ELR (cell line): Measurements from ENCODE around the gene ATXN2L.
"Not testable (repeated sequence)": the region's sequence is repeated elsewhere in the genome, so short reads cannot be mapped to it uniquely, and the experiment has no call there.

Experiments used
- DNase-seq: peaks from one replicate; pipeline ENCODE4 v3.0.0-alpha.2; 2015; ENCODE audit warnings: low read depth

Gene ATXN2L, protein sequence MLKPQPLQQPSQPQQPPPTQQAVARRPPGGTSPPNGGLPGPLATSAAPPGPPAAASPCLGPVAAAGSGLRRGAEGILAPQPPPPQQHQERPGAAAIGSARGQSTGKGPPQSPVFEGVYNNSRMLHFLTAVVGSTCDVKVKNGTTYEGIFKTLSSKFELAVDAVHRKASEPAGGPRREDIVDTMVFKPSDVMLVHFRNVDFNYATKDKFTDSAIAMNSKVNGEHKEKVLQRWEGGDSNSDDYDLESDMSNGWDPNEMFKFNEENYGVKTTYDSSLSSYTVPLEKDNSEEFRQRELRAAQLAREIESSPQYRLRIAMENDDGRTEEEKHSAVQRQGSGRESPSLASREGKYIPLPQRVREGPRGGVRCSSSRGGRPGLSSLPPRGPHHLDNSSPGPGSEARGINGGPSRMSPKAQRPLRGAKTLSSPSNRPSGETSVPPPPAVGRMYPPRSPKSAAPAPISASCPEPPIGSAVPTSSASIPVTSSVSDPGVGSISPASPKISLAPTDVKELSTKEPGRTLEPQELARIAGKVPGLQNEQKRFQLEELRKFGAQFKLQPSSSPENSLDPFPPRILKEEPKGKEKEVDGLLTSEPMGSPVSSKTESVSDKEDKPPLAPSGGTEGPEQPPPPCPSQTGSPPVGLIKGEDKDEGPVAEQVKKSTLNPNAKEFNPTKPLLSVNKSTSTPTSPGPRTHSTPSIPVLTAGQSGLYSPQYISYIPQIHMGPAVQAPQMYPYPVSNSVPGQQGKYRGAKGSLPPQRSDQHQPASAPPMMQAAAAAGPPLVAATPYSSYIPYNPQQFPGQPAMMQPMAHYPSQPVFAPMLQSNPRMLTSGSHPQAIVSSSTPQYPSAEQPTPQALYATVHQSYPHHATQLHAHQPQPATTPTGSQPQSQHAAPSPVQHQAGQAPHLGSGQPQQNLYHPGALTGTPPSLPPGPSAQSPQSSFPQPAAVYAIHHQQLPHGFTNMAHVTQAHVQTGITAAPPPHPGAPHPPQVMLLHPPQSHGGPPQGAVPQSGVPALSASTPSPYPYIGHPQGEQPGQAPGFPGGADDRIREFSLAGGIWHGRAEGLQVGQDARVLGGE

DNA sequence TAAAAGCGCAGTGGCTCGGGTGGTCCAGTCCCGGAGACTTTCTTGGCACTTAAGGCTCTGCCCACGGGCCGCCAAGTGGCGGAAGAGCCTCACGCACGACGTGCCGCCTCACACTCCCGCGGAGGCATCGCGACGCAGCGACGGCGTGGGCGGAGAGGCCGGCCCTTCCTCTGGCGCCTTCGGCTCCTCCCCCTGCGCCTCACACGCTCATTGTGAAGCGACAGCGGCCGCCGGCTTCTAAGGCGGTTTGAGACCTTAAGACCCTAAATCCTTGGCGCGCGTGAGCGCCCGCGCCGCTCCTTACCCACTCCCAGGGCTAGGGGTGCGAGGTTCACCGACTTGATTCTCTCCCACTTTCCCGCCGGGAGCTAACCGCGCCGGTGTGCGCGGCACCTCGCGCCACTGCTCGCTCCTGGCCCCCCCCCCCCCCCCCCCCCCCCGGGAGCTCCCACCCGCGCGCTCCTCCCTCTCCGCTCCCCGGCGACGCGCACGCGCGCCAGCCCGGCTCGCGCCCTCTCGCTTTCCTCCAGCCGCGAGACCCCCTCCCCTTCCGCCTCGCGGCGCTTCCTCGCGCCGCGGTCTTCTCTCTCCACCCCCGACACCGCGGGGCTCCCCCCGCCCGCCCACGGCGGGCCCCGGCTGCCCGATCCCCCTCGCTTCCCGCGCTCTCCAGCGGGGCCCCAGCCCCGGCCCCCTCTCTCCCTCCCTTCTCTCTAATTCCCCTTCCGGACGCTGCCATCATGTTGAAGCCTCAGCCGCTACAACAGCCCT is at the start of gene ATXN2L:
Gene ATXN2L, plus strand, starts transcription at position 480 of the 771 bp plus-strand sequence. Its CDS starts 261 bp downstream, at position 741.
- DNase-seq, result peak; percentile 97

DNA sequence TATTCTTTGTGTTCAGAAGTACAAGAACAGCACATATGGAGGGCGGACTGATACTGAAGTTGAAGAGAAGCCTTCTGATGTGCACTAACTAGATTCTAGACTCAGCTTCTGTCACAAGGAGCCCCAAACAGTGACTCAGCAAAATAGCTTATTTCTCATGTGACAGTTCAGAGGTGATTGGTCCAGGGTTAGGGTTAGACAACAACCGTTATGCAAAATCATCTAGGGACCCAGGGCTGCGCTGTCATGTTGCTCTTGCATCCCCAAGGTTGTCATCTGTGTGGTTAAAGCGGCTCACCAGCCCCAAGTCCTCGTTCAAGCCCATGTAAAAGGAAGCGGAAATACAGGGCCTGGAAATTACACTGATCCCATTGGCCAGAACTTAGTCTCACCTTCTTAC is 41.1 kb upstream of the ATXN2L start:
- DNase-seq, result not testable (repeated sequence)

DNA sequence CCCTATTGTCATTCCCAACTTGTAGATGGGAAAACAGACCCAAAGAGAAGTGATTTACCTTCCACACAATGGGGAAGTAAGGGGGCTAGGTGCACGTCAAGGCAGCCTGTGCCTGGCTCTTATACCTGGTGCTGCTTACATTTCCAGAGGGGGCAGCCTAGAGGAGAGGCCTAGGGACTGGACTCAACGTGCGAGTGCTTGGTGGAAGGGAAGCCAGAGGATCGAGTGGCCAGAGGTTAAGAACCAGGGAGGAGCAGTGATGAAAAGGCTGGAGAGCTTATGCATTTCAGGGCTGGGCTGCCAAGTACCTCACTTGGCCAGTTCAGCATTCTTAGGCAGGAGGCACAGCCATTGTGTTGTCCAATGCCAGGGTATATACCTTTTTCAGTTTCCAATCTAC is 40.4 kb upstream of the ATXN2L start:
- DNase-seq, result not testable (repeated sequence)

DNA sequence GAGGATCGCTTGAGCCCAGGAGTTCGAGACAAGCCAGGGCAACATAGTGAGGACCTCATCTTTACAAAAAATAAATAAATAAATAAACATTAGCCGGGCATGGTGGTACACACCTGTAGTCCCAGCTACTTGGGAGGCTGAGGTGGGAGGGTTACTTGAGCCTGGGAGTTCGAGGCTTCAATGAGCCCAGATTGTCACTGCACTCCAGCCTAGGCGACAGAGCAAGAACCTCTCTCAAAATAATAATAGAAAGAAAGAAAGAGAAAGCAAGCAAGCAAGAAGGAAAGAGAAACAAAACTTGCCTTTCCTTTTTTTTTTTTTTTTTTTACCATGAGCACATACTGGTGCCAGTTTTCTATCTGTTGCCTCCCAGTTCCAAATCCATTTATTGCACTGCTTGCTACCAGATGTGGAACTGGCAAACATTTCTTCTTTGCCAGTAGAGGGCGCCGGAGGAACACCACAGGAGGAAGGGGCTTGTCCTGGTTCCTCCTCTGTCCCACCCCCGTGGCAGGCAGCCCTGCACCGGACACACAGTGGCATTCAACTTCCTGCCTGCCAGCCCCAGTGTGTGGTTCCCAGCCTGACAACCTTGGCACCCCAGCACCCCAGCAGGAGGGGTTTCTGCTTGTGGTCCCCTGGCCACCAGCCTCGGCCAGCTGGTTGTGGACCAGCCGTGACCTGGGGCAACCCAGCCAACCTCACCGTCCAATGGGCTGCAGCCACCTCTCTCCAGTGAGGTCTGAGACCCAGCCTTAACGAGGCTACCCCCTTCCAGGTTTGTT is 20.4 kb upstream of the ATXN2L start:
- not testable (repeated sequence) for DNase-seq

DNA sequence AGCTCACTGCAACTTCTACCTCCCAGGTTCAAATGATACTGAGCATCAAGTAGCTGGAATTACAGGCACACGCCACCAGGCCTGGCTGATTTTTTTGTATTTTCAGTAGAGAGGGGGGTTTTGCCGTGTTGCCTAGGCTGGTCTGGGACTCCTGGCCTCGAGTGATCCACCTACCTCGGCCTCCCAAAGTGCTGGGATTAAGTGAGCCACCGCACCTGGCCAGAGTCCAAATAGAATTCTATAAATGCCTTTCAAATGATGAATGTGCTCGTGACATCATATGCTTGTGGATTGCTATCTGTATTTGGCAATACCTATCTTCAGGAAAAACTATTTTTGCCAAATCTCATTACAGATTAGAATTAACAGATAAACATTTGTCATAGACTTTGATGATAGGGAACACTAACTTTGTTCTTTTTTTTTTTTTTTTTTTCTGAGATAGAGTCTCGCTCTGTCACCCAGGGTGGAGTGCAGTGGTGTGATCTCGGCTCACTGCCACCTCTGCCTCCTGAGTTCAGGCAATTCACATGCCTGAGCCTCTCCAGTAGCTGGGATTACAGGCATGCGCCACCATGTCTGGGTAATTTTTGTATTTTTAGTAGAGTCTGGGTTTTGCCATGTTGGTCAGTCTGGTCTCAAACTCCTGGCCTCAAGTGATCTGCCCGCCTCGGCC is 15.2 kb upstream of the ATXN2L start:
- not testable (repeated sequence) for DNase-seq

DNA sequence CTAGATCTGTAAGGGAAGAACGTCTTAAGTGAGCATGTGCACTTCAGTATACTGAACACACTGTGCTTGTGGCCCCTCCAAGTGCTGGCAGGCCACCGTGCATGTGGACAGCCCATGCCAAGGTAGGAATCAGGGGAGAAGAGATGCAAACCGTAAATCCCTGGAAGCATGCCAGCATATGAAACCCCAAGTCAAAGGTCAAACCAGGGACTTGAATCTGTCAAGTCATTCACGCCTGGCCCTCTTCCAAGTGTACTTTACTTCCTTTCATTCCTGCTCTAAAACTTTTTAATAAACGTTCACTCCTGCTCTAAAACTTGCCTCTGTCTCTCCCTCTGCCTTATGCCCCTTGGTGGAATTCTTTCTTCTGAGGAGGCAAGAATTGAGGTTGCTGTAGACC is 2.8 kb upstream of the ATXN2L start:
- no peak for DNase-seq

DNA sequence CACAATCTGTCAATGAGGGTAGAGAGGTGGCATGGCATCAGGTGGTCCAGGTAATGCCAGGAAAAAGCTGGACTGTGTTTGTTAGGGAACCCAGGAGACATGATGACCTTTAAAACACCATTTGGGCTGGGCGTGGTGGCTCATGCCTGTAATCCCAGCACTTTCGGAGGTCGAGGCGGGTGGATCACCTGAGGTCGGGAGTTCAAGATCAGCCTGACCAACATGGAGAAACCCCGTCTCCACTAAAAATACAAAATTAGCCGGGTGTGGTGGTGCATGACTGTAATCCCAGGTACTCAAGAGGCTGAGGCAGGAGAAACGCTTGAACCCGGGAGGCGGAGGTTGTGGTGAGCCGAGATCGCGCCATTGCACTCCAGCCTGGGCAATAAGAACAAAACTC is 2.3 kb upstream of the ATXN2L start:
- not testable (repeated sequence) for DNase-seq

DNA sequence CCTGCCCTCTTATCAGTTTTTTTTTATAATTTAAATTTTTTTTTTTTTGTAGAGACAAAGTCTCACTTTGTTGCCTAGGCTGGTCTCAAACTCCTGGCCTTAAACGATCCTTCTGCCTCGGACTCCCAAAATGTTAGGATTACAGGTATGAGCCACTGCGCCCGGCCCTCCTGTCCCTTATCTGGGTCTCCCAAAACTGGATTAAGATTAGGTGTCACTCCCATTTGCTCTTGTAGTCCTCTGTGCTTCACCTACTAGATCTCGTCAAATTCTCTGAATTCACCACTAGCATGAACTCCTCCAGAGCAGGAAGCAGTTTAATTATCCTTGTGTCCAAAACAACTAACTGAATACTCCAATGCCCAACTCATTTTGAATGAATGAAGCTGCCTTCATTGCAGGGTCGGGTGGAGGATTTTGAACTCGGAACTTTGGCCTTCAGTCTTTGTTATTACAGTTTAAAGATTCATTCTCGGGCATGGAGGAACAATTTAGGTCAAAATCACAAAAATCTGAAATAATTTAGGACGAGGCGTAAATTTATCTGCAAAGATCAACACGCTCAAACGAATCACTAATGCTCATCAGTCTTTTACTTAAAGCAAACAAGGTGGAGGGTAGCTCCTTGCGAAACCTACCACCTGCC is 802 bp upstream of the ATXN2L start:
- no peak for DNase-seq

DNA sequence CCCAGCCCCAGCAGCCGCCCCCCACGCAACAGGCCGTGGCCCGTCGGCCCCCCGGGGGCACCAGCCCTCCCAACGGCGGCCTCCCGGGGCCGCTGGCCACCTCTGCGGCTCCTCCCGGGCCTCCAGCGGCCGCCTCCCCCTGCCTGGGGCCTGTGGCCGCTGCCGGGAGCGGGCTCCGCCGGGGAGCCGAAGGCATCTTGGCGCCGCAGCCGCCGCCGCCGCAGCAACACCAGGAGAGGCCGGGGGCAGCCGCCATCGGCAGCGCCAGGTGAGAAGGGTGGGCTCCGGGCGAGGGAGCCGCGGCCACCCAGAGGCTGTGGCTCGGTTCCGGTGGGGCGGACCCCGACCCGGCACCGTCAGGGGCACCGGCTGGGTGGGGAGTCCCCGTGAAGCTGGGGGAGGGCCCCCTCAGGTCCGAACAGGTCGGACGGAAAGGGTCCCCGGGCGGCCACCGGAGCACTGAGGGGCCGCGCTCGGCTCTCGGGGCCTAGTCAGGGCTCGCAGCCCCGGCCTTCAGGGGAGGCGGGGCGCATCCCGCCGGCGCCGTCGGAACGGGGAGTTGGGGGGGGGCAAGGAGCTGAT is 583 bp downstream of the ATXN2L start:
- DNase-seq, result no peak

DNA sequence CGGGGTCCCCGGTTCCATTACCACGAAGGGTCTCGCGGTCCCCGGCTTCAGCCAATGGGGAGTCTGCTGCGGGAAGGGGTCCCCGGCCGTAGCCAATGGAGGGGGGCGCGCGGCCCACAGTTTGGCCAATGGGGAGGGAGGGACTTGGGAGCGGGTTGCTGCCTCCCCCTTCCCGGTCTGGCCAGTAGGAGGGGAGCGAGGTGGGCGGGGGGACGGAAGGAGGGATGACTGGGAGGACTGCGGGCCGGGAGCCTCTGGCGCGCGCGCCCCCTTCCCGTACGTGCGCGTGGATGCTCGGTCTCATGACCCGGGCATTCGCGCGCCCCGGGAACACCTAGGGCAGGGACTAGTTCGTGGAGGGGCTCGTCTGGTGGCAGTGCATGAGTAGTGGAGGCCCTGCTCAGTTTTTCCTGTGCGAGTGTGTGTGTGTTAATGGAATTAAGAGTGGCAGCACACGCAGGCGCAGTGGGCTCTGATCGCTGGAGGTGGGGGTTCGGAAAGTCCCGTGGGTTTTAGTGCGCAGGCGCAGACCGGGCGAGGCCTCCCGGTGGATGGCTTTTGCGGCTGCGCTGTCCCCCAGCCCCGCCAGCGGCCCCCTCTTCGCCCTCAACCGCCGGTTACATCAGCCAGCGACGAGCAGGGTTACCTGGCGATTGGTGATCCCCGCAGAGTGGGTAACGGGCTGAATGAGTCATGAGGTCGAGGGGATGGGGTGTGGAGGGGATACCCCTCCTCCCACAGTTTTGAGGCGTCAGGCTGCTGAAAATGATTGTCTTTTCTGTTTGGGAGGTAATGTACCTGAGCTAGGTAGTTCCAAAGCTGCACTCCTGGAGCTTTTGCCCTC is 1.3 kb downstream of the ATXN2L start:
- DNase-seq, result peak; percentile 98

DNA sequence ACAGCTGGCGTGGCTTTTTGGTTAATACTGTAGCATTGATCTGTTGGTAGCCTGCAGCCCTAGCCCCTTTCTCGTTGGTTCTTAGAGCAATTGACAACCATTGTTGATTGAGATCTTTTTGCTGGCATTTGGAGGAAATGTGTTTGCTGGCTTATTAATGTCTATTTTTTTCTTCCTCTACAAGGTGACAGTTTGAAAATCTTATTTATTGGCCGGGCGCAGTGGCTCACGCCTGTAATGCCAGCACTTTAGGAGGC is 1.8 kb downstream of the ATXN2L start:
- DNase-seq, result no peak

DNA sequence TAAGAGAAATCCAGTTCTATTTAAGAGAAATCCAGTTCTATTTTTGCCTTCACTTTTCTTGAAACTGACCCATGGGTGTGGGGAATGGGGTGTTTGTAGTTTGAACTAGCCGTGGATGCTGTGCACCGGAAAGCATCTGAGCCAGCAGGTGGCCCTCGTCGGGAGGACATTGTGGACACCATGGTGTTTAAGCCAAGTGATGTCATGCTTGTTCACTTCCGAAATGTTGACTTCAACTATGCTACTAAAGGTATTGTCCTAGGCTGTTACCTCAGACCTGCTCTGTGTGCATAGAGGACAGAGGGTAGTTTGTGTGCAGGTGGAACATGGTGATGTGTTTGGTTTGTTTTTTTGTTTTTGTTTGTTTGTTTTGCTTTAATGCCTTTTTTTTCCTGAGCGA is 3.3 kb downstream of the ATXN2L start:
- DNase-seq, result peak; percentile 60

DNA sequence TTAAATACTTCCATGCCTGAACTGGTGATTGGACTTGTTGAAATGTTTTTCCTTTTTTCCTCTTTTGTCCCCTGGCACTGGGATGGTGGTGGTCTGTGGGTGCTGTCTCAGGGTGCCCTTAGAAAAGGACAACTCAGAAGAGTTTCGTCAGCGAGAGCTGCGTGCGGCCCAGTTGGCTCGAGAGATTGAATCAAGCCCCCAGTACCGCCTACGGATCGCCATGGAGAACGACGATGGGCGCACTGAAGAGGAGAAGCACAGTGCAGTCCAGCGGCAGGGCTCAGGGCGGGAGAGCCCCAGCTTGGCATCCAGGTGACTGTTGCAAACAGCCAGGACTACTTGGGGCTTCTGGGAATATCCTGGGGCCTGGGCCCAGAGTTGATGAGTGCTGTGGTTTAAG is 6.9 kb downstream of the ATXN2L start:
- DNase-seq, result no peak

DNA sequence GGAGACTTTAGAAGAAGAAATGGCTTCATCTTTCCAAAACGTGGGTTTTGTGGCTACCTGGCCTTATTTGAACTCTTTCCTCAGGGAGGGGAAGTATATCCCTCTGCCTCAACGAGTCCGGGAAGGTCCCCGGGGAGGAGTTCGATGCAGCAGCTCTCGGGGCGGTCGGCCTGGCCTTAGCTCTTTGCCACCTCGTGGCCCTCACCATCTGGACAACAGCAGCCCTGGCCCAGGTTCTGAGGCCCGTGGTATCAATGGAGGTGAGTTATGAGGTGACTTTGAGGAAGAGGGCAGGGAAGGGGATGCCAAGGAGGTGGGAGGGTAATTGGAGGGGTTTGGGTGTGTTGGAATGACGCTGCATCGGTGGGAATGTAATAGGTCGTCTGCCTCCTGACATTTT is 7.7 kb downstream of the ATXN2L start:
- no peak for DNase-seq

DNA sequence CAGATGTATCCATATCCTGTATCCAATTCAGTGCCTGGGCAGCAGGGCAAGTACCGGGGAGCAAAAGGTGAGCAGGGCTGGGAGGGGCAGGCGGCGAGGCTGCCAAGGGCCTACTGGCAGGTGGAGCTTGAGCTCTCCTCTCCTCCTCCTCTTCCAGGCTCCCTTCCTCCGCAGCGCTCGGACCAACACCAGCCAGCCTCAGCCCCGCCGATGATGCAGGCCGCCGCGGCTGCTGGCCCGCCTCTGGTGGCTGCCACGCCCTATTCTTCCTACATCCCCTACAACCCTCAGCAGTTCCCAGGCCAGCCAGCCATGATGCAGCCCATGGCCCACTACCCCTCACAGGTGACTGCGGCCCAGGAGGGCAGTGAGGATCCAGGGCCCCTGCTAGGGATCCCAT is 11.6 kb downstream of the ATXN2L start:
- no peak for DNase-seq

DNA sequence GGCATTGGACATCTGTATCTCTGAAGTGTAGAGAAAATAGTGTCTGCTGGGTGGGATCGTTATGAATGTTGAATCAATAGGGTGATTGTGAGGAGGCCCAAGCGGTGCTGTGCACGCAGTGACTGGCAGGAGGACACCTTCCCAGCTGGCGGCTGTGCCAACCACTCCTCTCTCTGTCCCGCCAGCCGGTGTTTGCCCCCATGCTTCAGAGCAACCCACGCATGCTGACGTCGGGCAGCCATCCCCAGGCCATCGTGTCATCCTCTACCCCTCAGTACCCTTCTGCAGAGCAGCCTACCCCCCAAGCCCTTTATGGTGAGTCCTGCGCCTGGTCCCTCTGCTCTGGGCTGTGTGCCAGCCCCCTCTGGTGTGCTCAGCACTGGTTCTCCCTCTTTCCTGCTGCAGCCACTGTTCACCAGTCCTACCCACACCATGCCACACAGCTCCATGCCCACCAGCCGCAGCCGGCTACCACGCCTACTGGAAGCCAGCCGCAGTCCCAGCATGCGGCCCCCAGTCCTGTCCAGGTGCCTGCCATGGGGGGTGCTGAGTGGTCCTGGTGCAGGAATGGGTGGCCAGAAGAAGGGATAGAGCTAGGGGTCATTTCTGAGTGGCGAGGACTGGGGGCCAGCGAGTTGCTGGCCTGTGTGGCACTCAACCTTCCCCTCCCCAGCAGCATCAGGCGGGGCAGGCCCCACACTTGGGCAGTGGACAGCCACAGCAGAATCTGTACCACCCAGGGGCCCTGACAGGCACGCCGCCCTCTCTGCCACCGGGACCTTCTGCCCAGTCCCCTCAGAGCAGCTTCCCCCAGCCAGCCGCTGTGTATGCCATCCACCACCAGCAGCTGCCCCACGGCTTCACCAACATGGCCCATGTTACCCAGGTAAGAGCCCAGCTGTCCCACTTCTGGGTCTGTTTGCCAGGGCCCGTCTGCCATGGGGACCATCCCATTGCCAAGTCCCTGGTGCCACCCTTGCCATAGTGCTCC is 12.4 kb downstream of the ATXN2L start:
- no peak for DNase-seq

DNA sequence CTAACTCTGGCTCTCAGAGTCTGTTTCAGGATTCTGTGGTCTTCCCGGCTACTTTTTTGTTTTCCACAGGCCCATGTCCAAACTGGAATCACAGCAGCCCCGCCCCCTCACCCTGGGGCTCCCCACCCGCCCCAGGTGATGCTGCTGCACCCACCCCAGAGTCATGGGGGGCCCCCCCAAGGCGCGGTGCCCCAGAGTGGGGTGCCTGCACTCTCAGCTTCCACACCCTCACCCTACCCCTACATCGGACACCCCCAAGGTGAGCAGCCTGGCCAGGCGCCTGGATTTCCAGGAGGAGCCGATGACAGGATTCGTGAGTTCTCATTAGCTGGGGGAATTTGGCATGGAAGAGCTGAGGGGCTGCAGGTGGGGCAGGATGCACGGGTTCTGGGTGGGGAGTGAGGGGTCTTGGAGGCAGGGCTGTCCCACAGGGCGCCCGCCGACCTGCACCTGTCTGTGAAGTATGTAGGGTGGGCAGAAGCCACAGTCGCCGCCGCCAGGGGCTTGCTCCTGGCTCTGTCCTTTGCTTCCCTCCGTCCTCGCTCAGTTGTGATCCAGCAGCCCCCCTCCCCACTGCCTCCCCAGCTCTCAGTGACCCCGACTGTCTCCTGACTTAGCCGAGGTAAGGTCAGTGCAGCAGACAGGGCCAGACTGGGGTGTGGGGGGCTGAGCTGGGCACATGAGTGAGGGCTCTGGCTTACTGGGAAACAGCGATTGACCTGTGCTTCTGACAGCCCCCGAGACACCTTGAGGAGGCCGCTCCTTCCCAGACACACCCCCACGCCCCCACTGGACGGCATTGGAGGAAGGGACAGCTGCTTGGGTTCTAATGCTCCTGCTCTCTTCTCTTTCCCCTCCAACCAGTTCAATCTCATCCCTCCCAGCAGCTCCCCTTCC is 13.3 kb downstream of the ATXN2L start:
- DNase-seq, result no peak
